IPS-18a (cell line): ENCODE measurements around the gene HS6ST3.
A peak's percentile ranks its signal among the peaks of the same experiment; 100 is the strongest.

Source experiments
- H3K27ac ChIP-seq: one replicate; pipeline ENCODE4 v1.5.1; 2013; ENCODE audit warnings: low read length
- H3K27me3 ChIP-seq: one replicate; pipeline ENCODE4 v1.6.1; 2013; ENCODE audit warnings: mild to moderate bottlenecking, low read length; ENCODE audit not compliant: control insufficient read depth, insufficient read depth
- H3K36me3 ChIP-seq: one replicate; pipeline ENCODE4 v1.6.1; 2013; ENCODE audit warnings: low read depth, low read length; ENCODE audit not compliant: control insufficient read depth
- H3K4me1 ChIP-seq: one replicate; pipeline ENCODE4 v1.6.1; 2013; ENCODE audit warnings: low read depth, low read length; ENCODE audit not compliant: control insufficient read depth
- H3K4me3 ChIP-seq: one replicate; pipeline ENCODE4 v1.5.1; 2013; ENCODE audit warnings: low read length
- H3K9ac ChIP-seq: one replicate; pipeline ENCODE4 v1.6.1; 2013; ENCODE audit warnings: mild to moderate bottlenecking, low read length, moderate library complexity
- H3K9me3 ChIP-seq: one replicate; pipeline ENCODE4 v1.6.1; 2013; ENCODE audit warnings: low read depth, low read length; ENCODE audit not compliant: control insufficient read depth

The HS6ST3 gene

DNA sequence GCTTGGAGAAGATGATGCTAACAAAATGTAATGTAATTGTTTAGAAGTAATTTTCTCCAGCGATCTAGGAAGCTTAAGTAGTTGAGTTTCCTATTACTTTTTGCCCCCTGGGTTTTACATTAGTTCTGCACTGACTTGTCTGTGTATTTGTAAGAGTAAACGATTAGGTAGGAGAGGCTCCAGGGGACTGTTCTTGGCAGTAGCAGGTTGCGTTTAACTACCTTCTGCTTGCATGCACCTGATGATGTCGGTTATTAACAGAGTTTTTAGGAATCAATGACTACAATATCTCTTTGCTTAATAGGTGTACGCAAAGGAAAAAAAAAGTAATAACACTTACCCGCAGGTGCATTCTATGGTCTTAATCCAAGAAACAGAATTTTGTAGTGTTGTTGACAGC is 18.4 kb upstream of the HS6ST3 start:
- no peak overlapping the region for H3K27ac ChIP-seq
- no peak overlapping the region for H3K4me3 ChIP-seq
- H3K9ac ChIP-seq = no peak overlapping the region
- no peaks in the 10 kb centered on the region for H3K4me1 ChIP-seq
- H3K9me3 ChIP-seq = no peaks in the 10 kb centered on the region
- H3K36me3 ChIP-seq = no peaks in the 10 kb centered on the region
- H3K27me3 ChIP-seq = no peaks in the 10 kb centered on the region

GRCh38 chr13:96072392-96072791 is 17.5 kb upstream of the HS6ST3 start:
- Histone ChIP-seq H3K4me1 (no peaks in the 10 kb centered on the region), H3K27me3 (no peaks in the 10 kb centered on the region), H3K4me3 (no peak overlapping the region), H3K9me3 (no peaks in the 10 kb centered on the region), H3K27ac (no peak overlapping the region), H3K9ac (no peak overlapping the region), H3K36me3 (no peaks in the 10 kb centered on the region)

DNA sequence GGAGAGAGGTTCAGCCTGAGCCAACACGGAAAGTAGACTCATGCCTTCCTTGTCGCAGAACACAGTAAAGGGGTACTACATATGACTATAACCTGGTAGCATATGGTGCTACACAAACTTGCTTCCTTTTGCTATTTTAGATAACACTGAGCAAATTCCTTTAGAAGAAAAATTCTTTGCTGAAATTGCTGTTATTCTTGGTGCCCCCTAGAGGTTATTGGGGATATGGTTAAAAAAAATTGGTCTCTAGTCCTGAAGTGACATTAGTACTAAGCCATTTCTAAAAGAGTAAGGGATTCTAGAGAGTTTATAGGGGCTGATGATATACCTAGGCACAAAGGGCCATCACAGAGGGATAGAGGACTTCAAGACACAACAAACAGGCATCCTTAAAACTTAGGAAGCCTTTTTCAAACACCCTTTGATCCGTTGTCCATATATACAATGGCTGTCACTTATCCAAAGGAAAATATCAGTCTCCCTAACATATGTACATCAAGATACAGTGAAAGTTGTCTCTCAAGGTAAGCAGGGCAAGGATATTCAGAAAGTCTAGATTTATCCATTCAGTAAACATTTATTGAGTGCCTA is 13.9 kb upstream of the HS6ST3 start:
- Histone ChIP-seq H3K9ac (no peak overlapping the region), H3K9me3 (no peaks in the 10 kb centered on the region), H3K4me1 (no peaks in the 10 kb centered on the region), H3K27me3 (no peaks in the 10 kb centered on the region), H3K36me3 (no peaks in the 10 kb centered on the region), H3K27ac (no peak overlapping the region), H3K4me3 (no peak overlapping the region)

DNA sequence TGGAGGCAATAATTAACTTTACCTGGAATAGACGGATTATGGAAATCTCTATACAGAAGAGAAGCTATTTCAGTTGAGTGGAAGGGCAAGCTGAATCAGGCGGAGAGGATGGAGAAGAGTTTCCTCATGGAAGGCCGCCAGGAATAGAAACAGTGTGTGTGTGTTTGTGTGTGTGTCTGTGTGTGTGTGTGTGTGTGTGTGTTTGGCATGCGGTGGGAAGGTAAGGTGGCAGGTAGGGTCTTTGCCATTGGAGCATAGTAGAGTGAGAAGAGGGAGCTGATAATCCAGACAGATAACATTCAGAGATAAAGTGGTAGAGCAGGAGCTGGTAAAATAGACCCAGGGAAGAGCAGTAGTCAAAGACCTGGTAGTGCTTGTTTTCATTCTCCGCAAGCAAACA is 9.2 kb upstream of the HS6ST3 start:
- H3K36me3 ChIP-seq = no peaks in the 10 kb centered on the region
- no peak overlapping the region for H3K4me3 ChIP-seq
- H3K4me1 ChIP-seq = no peaks in the 10 kb centered on the region
- no peak overlapping the region for H3K9ac ChIP-seq
- no peaks in the 10 kb centered on the region for H3K9me3 ChIP-seq
- no peak overlapping the region for H3K27ac ChIP-seq
- no peaks in the 10 kb centered on the region for H3K27me3 ChIP-seq

DNA sequence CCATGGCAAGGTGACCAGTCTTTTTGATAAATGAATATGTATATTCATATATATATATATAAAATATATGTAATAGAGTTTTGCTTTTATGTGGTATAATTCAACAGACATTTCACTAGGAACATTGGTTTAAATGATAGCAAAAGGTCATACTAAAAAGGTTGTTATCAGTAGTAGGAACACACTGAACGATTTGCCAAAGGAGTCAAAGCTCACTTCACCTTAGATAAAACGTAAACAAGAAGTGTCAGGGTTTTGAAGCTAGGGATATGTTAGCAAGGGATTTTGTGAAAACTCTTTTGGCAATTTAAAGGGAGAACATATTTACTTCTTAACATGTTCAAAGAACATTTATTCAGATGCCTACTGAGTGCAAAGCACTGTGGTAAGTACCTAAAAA is 8.0 kb upstream of the HS6ST3 start:
- Histone ChIP-seq H3K27ac (no peak overlapping the region), H3K36me3 (no peaks in the 10 kb centered on the region), H3K9ac (no peak overlapping the region), H3K4me3 (no peak overlapping the region), H3K9me3 (no peaks in the 10 kb centered on the region), H3K27me3 (no peaks in the 10 kb centered on the region), H3K4me1 (no peaks in the 10 kb centered on the region)

DNA sequence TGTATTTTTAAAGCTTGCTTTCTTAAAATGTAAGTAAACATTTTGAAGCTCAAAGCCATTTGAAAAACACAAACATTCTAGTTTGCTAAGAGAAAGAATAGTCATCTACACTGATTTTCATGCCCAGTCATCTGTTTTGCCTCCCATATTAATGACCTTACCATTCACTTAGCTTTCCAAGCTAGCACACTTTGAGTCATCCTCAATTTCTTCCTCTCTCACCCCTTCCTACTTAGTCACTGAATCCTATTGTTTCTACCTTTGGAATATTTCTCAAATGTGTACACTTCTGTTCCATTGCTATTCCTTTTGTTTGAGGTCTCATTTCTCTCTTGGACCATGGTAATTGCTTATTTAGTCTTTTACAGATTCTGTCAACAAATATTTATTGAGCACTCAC is 7.3 kb upstream of the HS6ST3 start:
- no peak overlapping the region for H3K9ac ChIP-seq
- H3K4me1 ChIP-seq = no peaks in the 10 kb centered on the region
- H3K27me3 ChIP-seq = peaks cover 2% of the 10 kb centered on the region
- no peaks in the 10 kb centered on the region for H3K9me3 ChIP-seq
- H3K36me3 ChIP-seq = no peaks in the 10 kb centered on the region
- H3K4me3 ChIP-seq = no peak overlapping the region
- no peak overlapping the region for H3K27ac ChIP-seq

- no peaks in the 10 kb centered on the region for H3K4me1 ChIP-seq
- no peaks in the 10 kb centered on the region for H3K36me3 ChIP-seq
Observed at GRCh38 chr13:96086736-96087135, 3.2 kb upstream of the HS6ST3 start.

GRCh38 chr13:96089139-96089538 is 768 bp upstream of the HS6ST3 start:
- Histone ChIP-seq H3K4me3 (no peak overlapping the region), H3K27me3 (peaks cover 60% of the 10 kb centered on the region), H3K9ac (no peak overlapping the region), H3K4me1 (peaks cover 3% of the 10 kb centered on the region), H3K36me3 (no peaks in the 10 kb centered on the region), H3K9me3 (no peaks in the 10 kb centered on the region), H3K27ac (no peak overlapping the region)

More at GRCh38 chr13:96086736-96087135, 3.2 kb upstream of the HS6ST3 start:
- Histone ChIP-seq H3K9me3 (no peaks in the 10 kb centered on the region), H3K4me3 (no peak overlapping the region), H3K27me3 (peaks cover 36% of the 10 kb centered on the region), H3K27ac (no peak overlapping the region), H3K9ac (no peak overlapping the region)

- H3K27ac ChIP-seq = no peak overlapping the region
- peak overlapping the region; percentile 67 for H3K4me3 ChIP-seq
- H3K9ac ChIP-seq = no peak overlapping the region
- H3K36me3 ChIP-seq = no peaks in the 10 kb centered on the region
- H3K4me1 ChIP-seq = peaks cover 3% of the 10 kb centered on the region
- H3K27me3 ChIP-seq = peaks cover 63% of the 10 kb centered on the region
- no peaks in the 10 kb centered on the region for H3K9me3 ChIP-seq
Observed at GRCh38 chr13:96090240-96091101, 564 bp downstream of the HS6ST3 start.

GRCh38 chr13:96091164-96092117 is 1.5 kb downstream of the HS6ST3 start:
- H3K27me3 ChIP-seq = peaks cover 63% of the 10 kb centered on the region
- H3K9ac ChIP-seq = peak overlapping the region; percentile 5
- H3K36me3 ChIP-seq = no peaks in the 10 kb centered on the region
- H3K4me3 ChIP-seq = peak overlapping the region; percentile 67
- peaks cover 3% of the 10 kb centered on the region for H3K4me1 ChIP-seq
- H3K27ac ChIP-seq = no peak overlapping the region
- H3K9me3 ChIP-seq = no peaks in the 10 kb centered on the region

GRCh38 chr13:96093296-96094006 is 3.5 kb downstream of the HS6ST3 start:
- H3K4me1 ChIP-seq = peaks cover 3% of the 10 kb centered on the region
- no peak overlapping the region for H3K27ac ChIP-seq
- no peaks in the 10 kb centered on the region for H3K36me3 ChIP-seq
- H3K9ac ChIP-seq = no peak overlapping the region
- H3K27me3 ChIP-seq = peaks cover 53% of the 10 kb centered on the region
- no peaks in the 10 kb centered on the region for H3K9me3 ChIP-seq
- no peak overlapping the region for H3K4me3 ChIP-seq
